Heart right ventricle (tissue), 16 donors: ENCODE results near the gene GAB2. TPM values are rescaled to one million over a fixed set of nuclear protein-coding genes. Genes with fewer than 3 reads are reported as not detected.

Source experiments
- ATAC-seq, 8 donors: fragments of 200-7000 bp; cut with Tn5 transposase; one replicate each; pipeline ENCODE4 v1.9.1; 2020; ENCODE audit warnings: mild to moderate bottlenecking in 8 of 8, moderate library complexity in 8 of 8, moderate number of reproducible peaks in 1 of 8
- DNase-seq, 2 donors: peaks; one replicate each; pipeline ENCODE4 v3.0.0-alpha.2; 2020
- H3K27ac ChIP-seq, 10 donors: fragments of 200-600 bp; sonication (generic) in 2 of 10; one replicate each; pipeline versions ENCODE4 v1.5.0 to v1.8.0; 2020 to 2022; ENCODE audit warnings: mild to moderate bottlenecking in 3 of 10
- H3K27me3 ChIP-seq, 7 donors: fragments of 200-600 bp; one replicate each; pipeline ENCODE4 v1.8.0; 2021 to 2022; ENCODE audit warnings: mild to moderate bottlenecking in 2 of 7
- H3K36me3 ChIP-seq, 9 donors: fragments of 200-600 bp; sonication (generic) in 1 of 9; one replicate each; pipeline versions ENCODE4 v1.5.0 to v1.8.0; 2020 to 2022; ENCODE audit warnings: mild to moderate bottlenecking in 2 of 9
- H3K4me1 ChIP-seq, 9 donors: fragments of 200-600 bp; sonication (generic) in 1 of 9; one replicate each; pipeline versions ENCODE4 v1.5.0 to v1.8.0; 2020 to 2022; ENCODE audit warnings: mild to moderate bottlenecking in 4 of 9
- H3K4me3 ChIP-seq, 10 donors: fragments of 200-600 bp; sonication (generic) in 2 of 10; one replicate each; pipeline versions ENCODE4 v1.5.0 to v1.8.0; 2020 to 2022; ENCODE audit warnings: mild to moderate bottlenecking in 7 of 10, moderate library complexity in 2 of 10
- H3K9me3 ChIP-seq, 11 donors: fragments of 200-600 bp in 10 of 11; sonication (generic) in 2 of 11; one replicate each; pipeline versions ENCODE4 v1.5.0 to v1.8.0; 2013 to 2022; ENCODE audit warnings: mild to moderate bottlenecking in 2 of 11, control low read depth in 1 of 11, moderate library complexity in 1 of 11
- CTCF ChIP-seq, 9 donors: fragments of 200-600 bp; sonication (generic) in 2 of 9; IDR thresholded peaks; one replicate each; pipeline versions ENCODE4 v1.5.0 to v1.8.0; 2021 to 2022; ENCODE audit warnings: antibody characterized with exemption in 9 of 9, mild to moderate bottlenecking in 5 of 9, moderate library complexity in 1 of 9
- WGBS, 2 donors: extraction: QIAGEN DNeasy Blood & Tissue Kit; methylation state at CpG; one replicate each; pipeline ENCODE4 v1.1.7; 2013; ENCODE audit warnings: inconsistent platforms in 1 of 2; 5-methylcytosine and 5-hydroxymethylcytosine counted together
- intact Hi-C, 10 donors: fragments of 100-400 bp; cut with DNase I; formaldehyde crosslinking; loops; one replicate each; pipeline versions ENCODE4 v1.11.1 to v1.14.2; 2022
- polyA plus RNA-seq, 2 donors: library from polyadenylated mRNA; stranded (reverse); fragments of 200-250 nt; gene quantifications; one replicate each; pipeline ENCODE4 v1.2.3, GENCODE V29; 2013
- total RNA-seq, 10 donors: library from RNA; stranded (reverse); fragmentation: NEBNext Ultra II Directional in 3 of 10; extraction: Animal tissue kit (Norgen Biotek cat#: 25700) in 3 of 10; gene quantifications; one replicate each; pipeline versions ENCODE4 v1.2.1 to v1.2.4, GENCODE V29; 2021 to 2023
- donor health status: Arrhythmogenic right ventricular cardiomyopathy.
- donor health status: ischemic (EF 13 %, LVEDD 7.1; RV severe dilation, severe dysfunction).
- donor health status: healthy with polysubstance abuse.
- donor health status: DM: no; HTN: yes; CAD: no.
- donor health status: DM: no; HTN: no; CAD: no.
- donor health status: ischemic (EF 25% LVEDD 6.9; RV normal size, moderate dysfunction).
- donor health status: ischemic (EF 25% LVEDD 5.7; RV mildly dilated, moderate dysfunction).
- donor health status: healthy.
- donor health status: DM: yes; HTN: yes; CAD: no.
- donor health status: Ischemic cardiomyopathy.
- donor health status: ischemic (EF 35%, LVEDD 5.7; RV mildly dilated, moderate dysfunction).
- donor health status: nonischemic (EF 11% LVEDD 7.7; RV severe dilation, severe dysfunction).
- donor health status: DM: yes; HTN: yes; CAD: no.
- donor health status: PGD.
- donor health status: ischemic (EF 29% LVEDD 5.4; RV normal size, mild dysfunction).
- donor health status: nonischemic (EF 23%, LVEDD 6.1; RV moderate dilation, normal function).

The GAB2 gene
- total and polyA plus RNA-seq, 12 donors: 5.0 to 44.6 (median 27.0) TPM

DNA sequence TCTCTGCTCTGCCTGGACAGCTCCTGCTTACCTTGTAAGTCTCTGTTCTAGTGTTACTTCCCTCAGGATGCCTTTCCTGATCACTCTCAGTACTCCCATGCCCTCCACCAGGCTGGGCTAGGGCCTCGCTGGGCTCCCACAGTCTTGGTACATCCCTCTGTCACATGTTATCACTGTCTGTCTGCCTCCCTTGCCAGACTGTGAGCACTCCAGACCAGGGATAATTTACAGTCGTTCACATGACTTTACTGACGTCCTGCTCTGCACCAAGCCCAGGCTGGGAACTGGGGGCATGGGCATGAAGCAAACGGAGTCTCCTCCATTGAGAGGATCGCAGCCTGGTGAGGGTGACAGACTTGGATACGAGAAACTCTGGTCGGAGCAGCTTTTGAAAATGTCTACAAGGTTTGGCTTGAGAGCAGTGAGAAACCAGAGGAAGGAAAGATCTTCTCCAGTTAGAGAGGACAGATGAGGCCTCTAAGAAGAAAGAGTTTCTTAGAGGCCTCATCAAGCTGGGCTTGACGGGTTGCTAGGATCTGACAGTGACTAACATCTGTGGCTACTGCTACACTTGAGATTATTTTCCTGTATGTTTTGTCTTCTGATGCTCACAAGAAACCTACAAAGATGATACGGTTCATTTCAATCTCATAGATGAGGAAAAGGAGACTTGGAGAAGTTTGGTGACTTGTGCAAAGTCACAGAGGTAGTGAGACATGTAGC lies 216.4 kb downstream of the GAB2 start:
- TF ChIP-seq CTCF (IDR thresholded peaks at IDR 0.05): no peak
- WGBS, 2 donors: 76 to 81% methylated on average over 9 of the region's 9 CpGs
- intact Hi-C loops: no loop called here
- Histone ChIP-seq H3K27me3 (no peaks in the 10 kb centered on the region), H3K9me3 (no peaks in the 10 kb centered on the region), H3K27ac (no peak overlapping the region), H3K4me1 (peaks cover 0 to 19% (median 8%) of the 10 kb centered on the region in 9 donors), H3K36me3 (peaks cover 0 to 78% (median 5%) of the 10 kb centered on the region in 9 donors), H3K4me3 (no peak overlapping the region)
- ATAC-seq (peak in 7 of 8 donors; percentile 36 to 76 (median 63)), DNase-seq (no peak)

GRCh38 chr11:78200553-78200952 lies 217.1 kb downstream of the GAB2 start:
- ATAC-seq (peak in 3 of 8 donors; percentile 10 to 29 (median 25)), DNase-seq (no peak)
- H3K27ac ChIP-seq: no peak overlapping the region
- peaks cover 0 to 72% (median 5%) of the 10 kb centered on the region in 9 donors for H3K36me3 ChIP-seq
- H3K27me3 ChIP-seq: no peaks in the 10 kb centered on the region
- 97% methylated on average over 13 of the region's 13 CpGs for WGBS, 2 donors
- no peaks in the 10 kb centered on the region for H3K9me3 ChIP-seq
- intact Hi-C loops: no loop called here
- no peak for TF ChIP-seq CTCF (IDR thresholded peaks at IDR 0.05)
- peaks cover 0 to 19% (median 8%) of the 10 kb centered on the region in 9 donors for H3K4me1 ChIP-seq
- no peak overlapping the region for H3K4me3 ChIP-seq

- H3K9me3 ChIP-seq: no peaks in the 10 kb centered on the region
- ATAC-seq (no peak), DNase-seq (no peak)
- H3K27ac ChIP-seq: no peak overlapping the region
- intact Hi-C loops: no loop called here
- TF ChIP-seq CTCF (IDR thresholded peaks at IDR 0.05): no peak
- no peak overlapping the region for H3K4me3 ChIP-seq
- peaks cover 0 to 19% (median 8%) of the 10 kb centered on the region in 9 donors for H3K4me1 ChIP-seq
- no peaks in the 10 kb centered on the region for H3K27me3 ChIP-seq
- 92 to 95% methylated on average over 4 of the region's 4 CpGs for WGBS, 2 donors
- H3K36me3 ChIP-seq: peaks cover 0 to 67% (median 5%) of the 10 kb centered on the region in 9 donors
Measured at GRCh38 chr11:78200061-78200460, 217.6 kb downstream of the GAB2 start.

- H3K9me3 ChIP-seq: no peaks in the 10 kb centered on the region
- 97 to 98% methylated on average over 5 of the region's 5 CpGs for WGBS, 2 donors
- no peak overlapping the region for H3K4me3 ChIP-seq
- no peaks in the 10 kb centered on the region for H3K27me3 ChIP-seq
- peaks cover 0 to 19% (median 8%) of the 10 kb centered on the region in 9 donors for H3K4me1 ChIP-seq
- intact Hi-C loops: no loop called here
- ATAC-seq (no peak), DNase-seq (no peak)
- H3K36me3 ChIP-seq: peaks cover 0 to 63% (median 5%) of the 10 kb centered on the region in 9 donors
- no peak overlapping the region for H3K27ac ChIP-seq
- no peak for TF ChIP-seq CTCF (IDR thresholded peaks at IDR 0.05)
Measured at GRCh38 chr11:78199653-78200015, 218.0 kb downstream of the GAB2 start.
